ENCODE results near the gene ZNF165. TPM values are rescaled to one million over a fixed set of nuclear protein-coding genes. Genes with fewer than 3 reads are reported as not detected.
A peak's percentile ranks its signal among the peaks of the same experiment; 100 is the strongest.

Gene ZNF165
- polyA plus RNA-seq, 1 donor from 2014 or later = 1.4 TPM

DNA sequence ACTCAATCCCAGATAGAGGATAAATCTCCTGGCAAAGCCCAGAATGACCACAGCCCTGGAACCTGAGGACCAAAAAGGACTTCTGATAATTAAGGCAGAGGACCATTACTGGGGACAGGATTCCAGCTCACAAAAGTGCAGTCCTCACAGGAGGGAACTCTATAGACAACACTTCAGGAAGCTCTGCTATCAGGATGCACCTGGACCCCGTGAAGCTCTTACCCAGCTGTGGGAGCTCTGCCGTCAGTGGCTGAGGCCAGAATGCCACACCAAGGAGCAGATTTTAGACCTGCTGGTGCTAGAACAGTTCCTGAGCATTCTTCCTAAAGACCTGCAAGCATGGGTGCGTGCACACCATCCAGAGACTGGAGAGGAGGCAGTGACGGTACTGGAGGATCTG is 45.0 kb downstream of the ZNF165 start:
- H3K79me2 ChIP-seq (replicated peaks; ENCODE audit: insufficient read depth, low read length) = peaks cover 62% of the 10 kb centered on the region
- H3K4me2 ChIP-seq (ENCODE audit: low read length) = peak overlapping the region; percentile 89
- peak overlapping the region; percentile 77 for H3K4me3 ChIP-seq (ENCODE audit: low read length)
- H3K36me3 ChIP-seq (ENCODE audit: insufficient read depth, low read length) = peaks cover 7% of the 10 kb centered on the region
- no peaks in the 10 kb centered on the region for H3F3A ChIP-seq (ENCODE audit: insufficient read depth, low read length, poor library complexity, severe bottlenecking)
- peak overlapping the region; percentile 78 for H3K9ac ChIP-seq (ENCODE audit: low read length)
- H3K9me2 ChIP-seq (ENCODE audit: insufficient read depth, low read length) = no peaks in the 10 kb centered on the region
- no peaks in the 10 kb centered on the region for H3K27me3 ChIP-seq (ENCODE audit: insufficient read depth, low read depth, low read length)
- H2AFZ ChIP-seq (ENCODE audit: low read depth, low read length) = peak overlapping the region; percentile 91
- H4K20me1 ChIP-seq (ENCODE audit: insufficient read depth) = no peaks in the 10 kb centered on the region
- no peaks in the 10 kb centered on the region for H3K9me3 ChIP-seq (ENCODE audit: low read length)
- peak overlapping the region; percentile 71 for H3K27ac ChIP-seq (ENCODE audit: low read length)
- TF ChIP-seq, protein P1, sequence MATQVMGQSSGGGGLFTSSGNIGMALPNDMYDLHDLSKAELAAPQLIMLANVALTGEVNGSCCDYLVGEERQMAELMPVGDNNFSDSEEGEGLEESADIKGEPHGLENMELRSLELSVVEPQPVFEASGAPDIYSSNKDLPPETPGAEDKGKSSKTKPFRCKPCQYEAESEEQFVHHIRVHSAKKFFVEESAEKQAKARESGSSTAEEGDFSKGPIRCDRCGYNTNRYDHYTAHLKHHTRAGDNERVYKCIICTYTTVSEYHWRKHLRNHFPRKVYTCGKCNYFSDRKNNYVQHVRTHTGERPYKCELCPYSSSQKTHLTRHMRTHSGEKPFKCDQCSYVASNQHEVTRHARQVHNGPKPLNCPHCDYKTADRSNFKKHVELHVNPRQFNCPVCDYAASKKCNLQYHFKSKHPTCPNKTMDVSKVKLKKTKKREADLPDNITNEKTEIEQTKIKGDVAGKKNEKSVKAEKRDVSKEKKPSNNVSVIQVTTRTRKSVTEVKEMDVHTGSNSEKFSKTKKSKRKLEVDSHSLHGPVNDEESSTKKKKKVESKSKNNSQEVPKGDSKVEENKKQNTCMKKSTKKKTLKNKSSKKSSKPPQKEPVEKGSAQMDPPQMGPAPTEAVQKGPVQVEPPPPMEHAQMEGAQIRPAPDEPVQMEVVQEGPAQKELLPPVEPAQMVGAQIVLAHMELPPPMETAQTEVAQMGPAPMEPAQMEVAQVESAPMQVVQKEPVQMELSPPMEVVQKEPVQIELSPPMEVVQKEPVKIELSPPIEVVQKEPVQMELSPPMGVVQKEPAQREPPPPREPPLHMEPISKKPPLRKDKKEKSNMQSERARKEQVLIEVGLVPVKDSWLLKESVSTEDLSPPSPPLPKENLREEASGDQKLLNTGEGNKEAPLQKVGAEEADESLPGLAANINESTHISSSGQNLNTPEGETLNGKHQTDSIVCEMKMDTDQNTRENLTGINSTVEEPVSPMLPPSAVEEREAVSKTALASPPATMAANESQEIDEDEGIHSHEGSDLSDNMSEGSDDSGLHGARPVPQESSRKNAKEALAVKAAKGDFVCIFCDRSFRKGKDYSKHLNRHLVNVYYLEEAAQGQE (IDR thresholded peaks at IDR 0.05; ENCODE audit: borderline replicate concordance) = no peak
- TF ChIP-seq MXI1 (conservative IDR thresholded peaks at IDR 0.05; ENCODE audit: poor library complexity, severe bottlenecking) = no peak
- no peak for TF ChIP-seq RAD21 (conservative IDR thresholded peaks at IDR 0.05)
- no peak for TF ChIP-seq EZH2 (IDR thresholded peaks at IDR 0.05; ENCODE audit: borderline replicate concordance, insufficient read depth, low read length, poor library complexity, severe bottlenecking)
- TF ChIP-seq POLR2AphosphoS5 (IDR thresholded peaks at IDR 0.05) = no peak
- TF ChIP-seq, protein P2, sequence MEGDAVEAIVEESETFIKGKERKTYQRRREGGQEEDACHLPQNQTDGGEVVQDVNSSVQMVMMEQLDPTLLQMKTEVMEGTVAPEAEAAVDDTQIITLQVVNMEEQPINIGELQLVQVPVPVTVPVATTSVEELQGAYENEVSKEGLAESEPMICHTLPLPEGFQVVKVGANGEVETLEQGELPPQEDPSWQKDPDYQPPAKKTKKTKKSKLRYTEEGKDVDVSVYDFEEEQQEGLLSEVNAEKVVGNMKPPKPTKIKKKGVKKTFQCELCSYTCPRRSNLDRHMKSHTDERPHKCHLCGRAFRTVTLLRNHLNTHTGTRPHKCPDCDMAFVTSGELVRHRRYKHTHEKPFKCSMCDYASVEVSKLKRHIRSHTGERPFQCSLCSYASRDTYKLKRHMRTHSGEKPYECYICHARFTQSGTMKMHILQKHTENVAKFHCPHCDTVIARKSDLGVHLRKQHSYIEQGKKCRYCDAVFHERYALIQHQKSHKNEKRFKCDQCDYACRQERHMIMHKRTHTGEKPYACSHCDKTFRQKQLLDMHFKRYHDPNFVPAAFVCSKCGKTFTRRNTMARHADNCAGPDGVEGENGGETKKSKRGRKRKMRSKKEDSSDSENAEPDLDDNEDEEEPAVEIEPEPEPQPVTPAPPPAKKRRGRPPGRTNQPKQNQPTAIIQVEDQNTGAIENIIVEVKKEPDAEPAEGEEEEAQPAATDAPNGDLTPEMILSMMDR (IDR thresholded peaks at IDR 0.05; ENCODE audit: poor library complexity, severe bottlenecking) = no peak
- no peak for TF ChIP-seq SMC3 (conservative IDR thresholded peaks at IDR 0.05; ENCODE audit: poor library complexity)
- no peak for TF ChIP-seq TAF1 (IDR thresholded peaks at IDR 0.05; ENCODE audit: low read depth)
- no peak for TF ChIP-seq EP300 (conservative IDR thresholded peaks at IDR 0.05; ENCODE audit: poor library complexity, severe bottlenecking)

GRCh38 chr6:28134015-28134414 is 53.6 kb downstream of the ZNF165 start:
- Histone ChIP-seq H3K9ac (ENCODE audit: low read length) (peak overlapping the region; percentile 6), H3K4me2 (ENCODE audit: low read length) (peak overlapping the region; percentile 39), H3F3A (ENCODE audit: insufficient read depth, low read length, poor library complexity, severe bottlenecking) (no peaks in the 10 kb centered on the region), H3K36me3 (ENCODE audit: insufficient read depth, low read length) (peaks cover 8% of the 10 kb centered on the region), H3K79me2 (replicated peaks; ENCODE audit: insufficient read depth, low read length) (peaks cover 71% of the 10 kb centered on the region), H4K20me1 (ENCODE audit: insufficient read depth) (no peaks in the 10 kb centered on the region), H2AFZ (ENCODE audit: low read depth, low read length) (no peak overlapping the region), H3K27ac (ENCODE audit: low read length) (no peak overlapping the region), H3K9me3 (ENCODE audit: low read length) (no peaks in the 10 kb centered on the region), H3K27me3 (ENCODE audit: insufficient read depth, low read depth, low read length) (no peaks in the 10 kb centered on the region), H3K4me3 (ENCODE audit: low read length) (peak overlapping the region; percentile 37), H3K9me2 (ENCODE audit: insufficient read depth, low read length) (no peaks in the 10 kb centered on the region)
- peak; percentile 58 for TF ChIP-seq SMC3 (conservative IDR thresholded peaks at IDR 0.05; ENCODE audit: poor library complexity)
- peak; percentile 59 for TF ChIP-seq RAD21 (conservative IDR thresholded peaks at IDR 0.05)
- TF ChIP-seq, protein P2 (IDR thresholded peaks at IDR 0.05; ENCODE audit: poor library complexity, severe bottlenecking) = peak; percentile 61
- TF ChIP-seq EP300 (conservative IDR thresholded peaks at IDR 0.05; ENCODE audit: poor library complexity, severe bottlenecking) = no peak
